ENCODE measurements around the gene ZNF730. TPM values are rescaled to one million over a fixed set of nuclear protein-coding genes. Genes with fewer than 3 reads are reported as not detected.
"Not testable (repeated sequence)": the region's sequence is repeated elsewhere in the genome, so short reads cannot be mapped to it uniquely, and the experiment has no call there.

The ZNF730 gene
- total RNA-seq, 4 donors from 2014 or later, result 3.9 to 15.6 TPM; not detected in 2

- no peak for DNase-seq
- Histone ChIP-seq H3K4me3 (no peak overlapping the region), H3K27me3 (no peaks in the 10 kb centered on the region), H3K36me3 (no peaks in the 10 kb centered on the region), H3K4me1 (no peaks in the 10 kb centered on the region), H3K9me3 (no peaks in the 10 kb centered on the region), H3K27ac (no peak overlapping the region)
- no peak for TF ChIP-seq POLR2A (IDR thresholded peaks at IDR 0.05)
- no peak for TF ChIP-seq CTCF (IDR thresholded peaks at IDR 0.05)
- intact Hi-C loops (cut with DNase I; ENCODE audit: low total_unique reads), result no loop called here
Observed at GRCh38 chr19:23101241-23101640, 15.6 kb upstream of the ZNF730 start.

GRCh38 chr19:23118400-23118799 lies 1.6 kb downstream of the ZNF730 start:
- TF ChIP-seq POLR2A (IDR thresholded peaks at IDR 0.05) (no peak), CTCF (IDR thresholded peaks at IDR 0.05) (no peak)
- intact Hi-C loops (cut with DNase I; ENCODE audit: low total_unique reads), result no loop called here

GRCh38 chr19:23134211-23134610 lies 17.4 kb downstream of the ZNF730 start:
- H3K9me3 ChIP-seq; H3K36me3 ChIP-seq; H3K27me3 ChIP-seq; H3K4me1 ChIP-seq; intact Hi-C loops (cut with DNase I; ENCODE audit: low total_unique reads); H3K4me3 ChIP-seq; DNase-seq; H3K27ac ChIP-seq: not testable (repeated sequence)

More at GRCh38 chr19:23118400-23118799, 1.6 kb downstream of the ZNF730 start:
- Histone ChIP-seq H3K36me3 (no peaks in the 10 kb centered on the region), H3K27ac (no peak overlapping the region), H3K4me3 (no peak overlapping the region), H3K27me3 (no peaks in the 10 kb centered on the region), H3K4me1 (no peaks in the 10 kb centered on the region), H3K9me3 (no peaks in the 10 kb centered on the region)
- no peak for DNase-seq

GRCh38 chr19:23145617-23146415 lies 29.0 kb downstream of the ZNF730 start:
- Histone ChIP-seq H3K36me3 (no peaks in the 10 kb centered on the region), H3K4me1 (no peaks in the 10 kb centered on the region), H3K27me3 (no peaks in the 10 kb centered on the region), H3K4me3 (no peak overlapping the region), H3K27ac (no peak overlapping the region), H3K9me3 (peaks cover 0 to 4% of the 10 kb centered on the region in 2 donors)
- intact Hi-C loops (cut with DNase I; ENCODE audit: low total_unique reads), result no loop called here
- DNase-seq, result no peak
- TF ChIP-seq POLR2A (IDR thresholded peaks at IDR 0.05) (no peak), CTCF (IDR thresholded peaks at IDR 0.05) (no peak)

GRCh38 chr19:23160766-23161165 lies 43.9 kb downstream of the ZNF730 start:
- no peak overlapping the region for H3K27ac ChIP-seq
- no peaks in the 10 kb centered on the region for H3K27me3 ChIP-seq
- TF ChIP-seq POLR2A (IDR thresholded peaks at IDR 0.05) (no peak), CTCF (IDR thresholded peaks at IDR 0.05) (no peak)
- H3K4me3 ChIP-seq, result no peak overlapping the region
- intact Hi-C loops (cut with DNase I; ENCODE audit: low total_unique reads), result no loop called here
- H3K9me3 ChIP-seq, result no peaks in the 10 kb centered on the region
- H3K4me1 ChIP-seq, result no peaks in the 10 kb centered on the region
- no peak for DNase-seq
- no peaks in the 10 kb centered on the region for H3K36me3 ChIP-seq

GRCh38 chr19:23168286-23168685 lies 51.5 kb downstream of the ZNF730 start:
- H3K27ac ChIP-seq; H3K4me1 ChIP-seq; H3K4me3 ChIP-seq; H3K36me3 ChIP-seq; H3K9me3 ChIP-seq; DNase-seq; intact Hi-C loops (cut with DNase I; ENCODE audit: low total_unique reads); H3K27me3 ChIP-seq: not testable (repeated sequence)
